HepG2 (cell line): ENCODE results near the gene NELFCD. TPM values are rescaled to one million over a fixed set of nuclear protein-coding genes. Genes with fewer than 3 reads are reported as not detected.
A peak's percentile ranks its signal among the peaks of the same experiment; 100 is the strongest.

ENCODE experiments used
- ARID2 ChIP-seq: sonication (generic); formaldehyde crosslinking; IDR thresholded peaks from 2 replicates; pipeline ENCODE4 v1.8.1; 2022; ENCODE audit warnings: mild to moderate bottlenecking, missing genetic modification reagents, borderline replicate concordance
- CERS6 ChIP-seq: sonication (generic); formaldehyde crosslinking; IDR thresholded peaks from 2 replicates; pipeline ENCODE4 v1.5.0; 2020; ENCODE audit warnings: missing genetic modification reagents
- FOXK2 ChIP-seq: fragments of 450-650 bp; IDR thresholded peaks from 2 replicates; pipeline ENCODE4 v1.6.1; 2016
- GPN1 ChIP-seq: sonication (generic); formaldehyde crosslinking; IDR thresholded peaks from 2 replicates; pipeline ENCODE4 v1.5.1; 2020; ENCODE audit warnings: missing genetic modification reagents, borderline replicate concordance
- IRF1 ChIP-seq: sonication (generic); formaldehyde crosslinking; IDR thresholded peaks from 2 replicates; pipeline ENCODE4 v1.4.0; 2020; ENCODE audit warnings: low read depth, mild to moderate bottlenecking, missing genetic modification reagents
- KDM5B ChIP-seq: sonication (generic); formaldehyde crosslinking; IDR thresholded peaks from 2 replicates; pipeline ENCODE4 v1.4.0; 2020; ENCODE audit warnings: missing genetic modification reagents, mild to moderate bottlenecking, borderline replicate concordance
- KLF15 ChIP-seq: sonication (generic); formaldehyde crosslinking; IDR thresholded peaks from 2 replicates; pipeline ENCODE4 v1.8.1; 2023; ENCODE audit warnings: borderline replicate concordance, mild to moderate bottlenecking, inconsistent platforms, missing genetic modification reagents, mixed read lengths
- MLLT10 ChIP-seq: sonication (generic); formaldehyde crosslinking; IDR thresholded peaks from 2 replicates; pipeline ENCODE4 v1.4.0; 2020; ENCODE audit warnings: missing genetic modification reagents
- NCOA1 ChIP-seq: sonication (generic); formaldehyde crosslinking; IDR thresholded peaks from 2 replicates; pipeline ENCODE4 v1.9.0; 2021; ENCODE audit warnings: missing genetic modification reagents
- NR2F6 ChIP-seq, 2 experiments: IDR thresholded peaks; 2 replicates each; pipeline ENCODE4 v1.6.1; 2016; ENCODE audit warnings: antibody characterized with exemption in 1 of 2, mild to moderate bottlenecking in 1 of 2
- NR3C1 ChIP-seq: sonication (generic); formaldehyde crosslinking; IDR thresholded peaks from 2 replicates; pipeline ENCODE4 v1.4.0; 2020; ENCODE audit warnings: missing genetic modification reagents
- RARG ChIP-seq: sonication (generic); formaldehyde crosslinking; IDR thresholded peaks from 2 replicates; pipeline ENCODE4 v1.4.0; 2020; ENCODE audit warnings: low read depth, mild to moderate bottlenecking, missing genetic modification reagents
- RFX3 ChIP-seq: IDR thresholded peaks from 2 replicates; pipeline ENCODE4 v1.6.1; 2016; ENCODE audit warnings: missing biosample characterization, missing genetic modification reagents
- SMARCC2 ChIP-seq: fragments of 450-650 bp; IDR thresholded peaks from 2 replicates; pipeline ENCODE4 v1.6.1; 2017; ENCODE audit warnings: antibody characterized with exemption, mild to moderate bottlenecking
- STAG1 ChIP-seq: sonication (generic); formaldehyde crosslinking; IDR thresholded peaks from 2 replicates; pipeline ENCODE4 v1.4.0; 2020; ENCODE audit warnings: missing genetic modification reagents
- THAP11 ChIP-seq: IDR thresholded peaks from 2 replicates; pipeline ENCODE4 v1.6.1; 2016; ENCODE audit warnings: missing biosample characterization, missing genetic modification reagents
- TRIM22 ChIP-seq: fragments of 450-650 bp; IDR thresholded peaks from 2 replicates; pipeline ENCODE4 v1.6.1; 2017
- ZBTB1 ChIP-seq: sonication (generic); formaldehyde crosslinking; IDR thresholded peaks from 2 replicates; pipeline ENCODE4 v1.4.0; 2020; ENCODE audit warnings: missing genetic modification reagents, borderline replicate concordance
- ZBTB20 ChIP-seq: sonication (generic); formaldehyde crosslinking; IDR thresholded peaks from 2 replicates; pipeline ENCODE4 v1.8.1; 2023; ENCODE audit warnings: missing genetic modification reagents, low read depth, mild to moderate bottlenecking, borderline replicate concordance
- ZNF280B ChIP-seq: sonication (generic); formaldehyde crosslinking; IDR thresholded peaks from 2 replicates; pipeline ENCODE4 v1.5.0; 2020; ENCODE audit warnings: missing genetic modification reagents, mild to moderate bottlenecking, borderline replicate concordance
- ZNF350 ChIP-seq: sonication (generic); formaldehyde crosslinking; IDR thresholded peaks from 2 replicates; pipeline ENCODE4 v1.4.0; 2020; ENCODE audit warnings: mild to moderate bottlenecking, low read depth, missing genetic modification reagents, borderline replicate concordance
- ZNF431 ChIP-seq: sonication (generic); formaldehyde crosslinking; IDR thresholded peaks from 2 replicates; pipeline ENCODE4 v1.9.0; 2022; ENCODE audit warnings: missing genetic modification reagents, low read depth, mild to moderate bottlenecking, borderline replicate concordance
- ZNF569 ChIP-seq: sonication (generic); formaldehyde crosslinking; IDR thresholded peaks from 2 replicates; pipeline ENCODE4 v1.5.0; 2020; ENCODE audit warnings: mild to moderate bottlenecking, missing genetic modification reagents, moderate library complexity, borderline replicate concordance
- ZNF781 ChIP-seq: sonication (generic); formaldehyde crosslinking; IDR thresholded peaks from 2 replicates; pipeline ENCODE4 v1.5.1; 2020; ENCODE audit warnings: borderline replicate concordance, mild to moderate bottlenecking, missing genetic modification reagents; ENCODE audit errors: not compliant biosample characterization
- polyA plus RNA-seq, 8 experiments: library from polyadenylated mRNA; depleted of rRNA in 3 of 8; stranded (reverse) in 7 of 8; unstranded in 1 of 8; fragments of >200 nt; fragmentation: Illumina TruSeq in 4 of 8; extraction: Trizol in 4 of 8; gene quantifications; 2 replicates each; pipeline versions ENCODE4 v1.2.1 to v1.2.3, GENCODE V29; 2011 to 2016; ENCODE audit warnings: low read depth in 4 of 8, missing spikeins in 1 of 8, mixed read lengths in 1 of 8; ENCODE audit not compliant: insufficient read depth in 1 of 8
- total RNA-seq, 5 experiments: library from RNA; depleted of rRNA; stranded (reverse); fragments of >200 nt; fragmentation: Illumina TruSeq; extraction: Trizol; gene quantifications; 2 replicates each; pipeline ENCODE4 v1.2.3, GENCODE V29; 2016; ENCODE audit warnings: low read depth in 1 of 5

The NELFCD gene
- total and polyA plus RNA-seq, 2 of the 13 experiments (the other 11 are each of a cell fraction or from before 2014, with no cell fraction given), result 159 to 203 TPM

- TF ChIP-seq GPN1 (CRISPR knock-in tag) (peak; percentile 86; the same call in 1 of the 2 replicates), KLF15 (CRISPR knock-in tag) (peak; percentile 92), THAP11 (CRISPR knock-in tag) (peak; percentile 88), RARG (CRISPR knock-in tag) (no peak), ZNF280B (CRISPR knock-in tag) (peak; percentile 93), KDM5B (peak; percentile 99), STAG1 (CRISPR knock-in tag) (peak; percentile 34; the same call in 1 of the 2 replicates), TRIM22 (no peak), ZNF350 (peak; percentile 98), SMARCC2 (no peak), ZNF781 (CRISPR knock-in tag) (peak; percentile 98), IRF1 (CRISPR knock-in tag) (peak; percentile 77; the same call in 1 of the 2 replicates), MLLT10 (CRISPR knock-in tag) (no peak), NCOA1 (CRISPR knock-in tag) (0 out of 2 replicates have a peak, but pooled peaks have one; percentile 56), CERS6 (CRISPR knock-in tag) (peak; percentile 52; the same call in 1 of the 2 replicates), ZNF431 (CRISPR knock-in tag) (no peak; the same call in none of the 2 replicates), RFX3 (CRISPR knock-in tag) (0 out of 2 replicates have a peak, but pooled peaks have one; percentile 16), ZBTB20 (CRISPR knock-in tag) (peak; percentile 83; the same call in 1 of the 2 replicates), NR3C1 (CRISPR knock-in tag) (peak; percentile 94; the same call in 1 of the 2 replicates), ZNF569 (CRISPR knock-in tag) (no peak), ARID2 (peak; percentile 60; the same call in 1 of the 2 replicates), FOXK2 (no peak), ZBTB1 (CRISPR knock-in tag) (peak; percentile 53; the same call in 1 of the 2 replicates), NR2F6 (IDR thresholded peaks at IDR 0.05) (no peak), NR2F6 (CRISPR knock-in tag; IDR thresholded peaks at IDR 0.05) (peak; percentile 20; the same call in 1 of the 2 replicates)
Measured at GRCh38 chr20:59032023-59032712, 51.1 kb downstream of the NELFCD start, which contains the start of gene ATP5F1E (continued).
